OCI-LY1 (cell line): ENCODE measurements around the gene RAB11FIP4.

Experiments used
- H2AFZ ChIP-seq: fragments of 200-600 bp; sonication (generic), shearing (Covaris generic); 2 replicates; pipeline ENCODE4 v1.6.0; 2014; ENCODE audit warnings: antibody characterized with exemption, mild to moderate bottlenecking, low read length
- H3F3A ChIP-seq: fragments of 200-600 bp; sonication (generic), shearing (Covaris generic); 2 replicates; pipeline ENCODE4 v1.6.0; 2014; ENCODE audit warnings: mild to moderate bottlenecking, antibody characterized with exemption, low read length, moderate library complexity; ENCODE audit not compliant: insufficient read depth
- H3K27ac ChIP-seq: fragments of 200-600 bp; sonication (generic); 2 replicates; pipeline ENCODE4 v1.5.1; 2014; ENCODE audit warnings: low read length, mixed run types, mild to moderate bottlenecking, low read depth; ENCODE audit not compliant: poor library complexity, severe bottlenecking
- H3K27me3 ChIP-seq: fragments of 200-600 bp; sonication (generic); 2 replicates; pipeline ENCODE4 v1.6.0; 2014; ENCODE audit warnings: antibody characterized with exemption, mild to moderate bottlenecking, low read length, moderate library complexity; ENCODE audit not compliant: insufficient read depth
- H3K36me3 ChIP-seq: fragments of 200-600 bp; sonication (generic); 2 replicates; pipeline ENCODE4 v1.6.1; 2014; ENCODE audit warnings: mild to moderate bottlenecking, antibody characterized with exemption, low read length, moderate library complexity, mixed read lengths; ENCODE audit not compliant: insufficient read depth
- H3K4me1 ChIP-seq: fragments of 200-600 bp; sonication (generic); 2 replicates; pipeline ENCODE4 v1.5.1; 2014; ENCODE audit warnings: mild to moderate bottlenecking, low read length, moderate library complexity; ENCODE audit not compliant: insufficient read depth, severe bottlenecking
- H3K4me2 ChIP-seq: fragments of 200-600 bp; sonication (generic), shearing (Covaris generic); 2 replicates; pipeline ENCODE4 v1.6.1; 2014; ENCODE audit warnings: low read length
- H3K4me3 ChIP-seq: fragments of 200-600 bp; sonication (generic); 2 replicates; pipeline ENCODE4 v1.5.1; 2014; ENCODE audit warnings: low read length, low read depth, mild to moderate bottlenecking, mixed read lengths; ENCODE audit not compliant: poor library complexity, severe bottlenecking
- H3K79me2 ChIP-seq: fragments of 200-600 bp; shearing (Covaris generic); 2 replicates; pipeline ENCODE4 v1.6.1; 2016; ENCODE audit warnings: mixed run types, low read length, mixed read lengths; ENCODE audit not compliant: insufficient read depth
- H3K9ac ChIP-seq: fragments of 200-600 bp; sonication (generic), shearing (Covaris generic); 2 replicates; pipeline ENCODE4 v1.6.1; 2014; ENCODE audit warnings: mild to moderate bottlenecking, low read length, mixed read lengths
- H3K9me2 ChIP-seq: fragments of 200-600 bp; sonication (generic), shearing (Covaris generic); 2 replicates; pipeline ENCODE4 v1.6.1; 2014; ENCODE audit warnings: low read depth, mild to moderate bottlenecking, low read length, mixed read lengths
- H3K9me3 ChIP-seq: fragments of 200-600 bp; shearing (Covaris generic); 2 replicates; pipeline ENCODE4 v1.6.1; 2014; ENCODE audit warnings: low read length, mixed read lengths
- H4K20me1 ChIP-seq: fragments of 200-600 bp; sonication (generic), shearing (Covaris generic); 2 replicates; pipeline ENCODE4 v1.6.0; 2016; ENCODE audit warnings: mild to moderate bottlenecking, low read length; ENCODE audit not compliant: insufficient read depth
- EZH2 ChIP-seq: fragments of 200-600 bp; sonication (generic), shearing (Covaris generic); IDR thresholded peaks from 2 replicates; pipeline ENCODE4 v1.8.0; 2017; ENCODE audit warnings: borderline replicate concordance, mixed run types, mild to moderate bottlenecking, antibody characterized with exemption, low read length, moderate library complexity, mixed read lengths
- TF ChIP-seq, protein P1 (sequence below): fragments of 200-600 bp; sonication (generic), shearing (Covaris generic); IDR thresholded peaks from 2 replicates; pipeline ENCODE4 v1.5.1; 2017; ENCODE audit warnings: mild to moderate bottlenecking, antibody characterized with exemption, low read length, moderate library complexity, mixed read lengths

RAB11FIP4 gene

DNA sequence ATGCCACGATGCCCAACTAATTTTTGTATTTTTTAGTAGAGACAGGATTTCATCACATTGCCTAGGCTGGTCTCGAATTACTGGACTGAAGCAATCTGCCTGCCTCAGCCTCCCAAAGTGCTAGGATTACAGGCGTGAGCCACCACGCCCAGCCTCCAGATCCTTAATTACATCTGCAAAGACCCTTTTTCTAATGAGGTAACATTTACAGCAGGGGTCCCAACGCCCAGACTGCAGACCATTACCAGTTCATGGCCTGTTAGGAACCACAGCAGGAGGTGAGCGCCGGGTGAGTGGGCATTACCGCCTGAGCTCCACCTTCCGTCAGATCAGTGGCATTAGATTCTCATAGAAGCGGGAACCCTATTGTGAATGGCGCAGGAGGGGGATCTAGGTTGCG, 4.0 kb upstream of the RAB11FIP4 start:
- Histone ChIP-seq H3K27ac (no peak overlapping the region), H3K79me2 (no peaks in the 10 kb centered on the region), H3K4me2 (no peak overlapping the region), H3K9me3 (no peaks in the 10 kb centered on the region), H3K27me3 (peaks cover 4% of the 10 kb centered on the region; the same call in 1 of the 2 replicates), H2AFZ (no peak overlapping the region), H3K4me1 (peaks cover 6% of the 10 kb centered on the region), H3K4me3 (no peak overlapping the region), H3F3A (no peaks in the 10 kb centered on the region), H3K9ac (no peak overlapping the region), H4K20me1 (no peaks in the 10 kb centered on the region), H3K9me2 (no peaks in the 10 kb centered on the region), H3K36me3 (no peaks in the 10 kb centered on the region)
- TF ChIP-seq, protein P1, sequence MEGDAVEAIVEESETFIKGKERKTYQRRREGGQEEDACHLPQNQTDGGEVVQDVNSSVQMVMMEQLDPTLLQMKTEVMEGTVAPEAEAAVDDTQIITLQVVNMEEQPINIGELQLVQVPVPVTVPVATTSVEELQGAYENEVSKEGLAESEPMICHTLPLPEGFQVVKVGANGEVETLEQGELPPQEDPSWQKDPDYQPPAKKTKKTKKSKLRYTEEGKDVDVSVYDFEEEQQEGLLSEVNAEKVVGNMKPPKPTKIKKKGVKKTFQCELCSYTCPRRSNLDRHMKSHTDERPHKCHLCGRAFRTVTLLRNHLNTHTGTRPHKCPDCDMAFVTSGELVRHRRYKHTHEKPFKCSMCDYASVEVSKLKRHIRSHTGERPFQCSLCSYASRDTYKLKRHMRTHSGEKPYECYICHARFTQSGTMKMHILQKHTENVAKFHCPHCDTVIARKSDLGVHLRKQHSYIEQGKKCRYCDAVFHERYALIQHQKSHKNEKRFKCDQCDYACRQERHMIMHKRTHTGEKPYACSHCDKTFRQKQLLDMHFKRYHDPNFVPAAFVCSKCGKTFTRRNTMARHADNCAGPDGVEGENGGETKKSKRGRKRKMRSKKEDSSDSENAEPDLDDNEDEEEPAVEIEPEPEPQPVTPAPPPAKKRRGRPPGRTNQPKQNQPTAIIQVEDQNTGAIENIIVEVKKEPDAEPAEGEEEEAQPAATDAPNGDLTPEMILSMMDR: no peak
- TF ChIP-seq EZH2: no peak

DNA sequence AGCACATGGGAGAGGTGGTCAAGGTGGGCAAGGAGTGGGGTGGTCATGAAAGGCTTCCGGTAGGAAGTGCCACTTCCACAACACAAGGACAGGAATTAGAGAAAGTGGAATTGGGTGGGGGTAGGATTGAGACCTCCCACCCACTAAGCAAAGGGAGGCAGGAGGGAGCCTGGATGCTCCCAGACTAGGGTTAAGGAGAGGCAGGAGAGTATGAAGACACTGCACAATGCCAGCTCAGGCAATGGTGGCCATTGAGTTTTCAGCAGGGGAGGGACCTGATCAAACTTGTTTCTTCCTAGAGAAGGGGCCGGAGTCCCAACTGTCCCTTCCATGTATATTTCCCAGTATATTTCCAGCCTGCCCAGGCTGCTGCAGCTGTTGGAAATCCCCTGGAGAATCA, 3.1 kb upstream of the RAB11FIP4 start:
- H3K4me1 ChIP-seq: peaks cover 7% of the 10 kb centered on the region
- no peak overlapping the region for H2AFZ ChIP-seq
- H3K27ac ChIP-seq: no peak overlapping the region
- no peak for TF ChIP-seq EZH2
- TF ChIP-seq, protein P1: no peak
- no peaks in the 10 kb centered on the region for H3K36me3 ChIP-seq
- no peaks in the 10 kb centered on the region for H3F3A ChIP-seq
- H3K4me3 ChIP-seq: no peak overlapping the region
- H3K4me2 ChIP-seq: no peak overlapping the region
- no peaks in the 10 kb centered on the region for H4K20me1 ChIP-seq
- no peaks in the 10 kb centered on the region for H3K9me2 ChIP-seq
- H3K9me3 ChIP-seq: no peaks in the 10 kb centered on the region
- no peak overlapping the region for H3K9ac ChIP-seq
- H3K27me3 ChIP-seq: peaks cover 4% of the 10 kb centered on the region
- H3K79me2 ChIP-seq: no peaks in the 10 kb centered on the region

DNA sequence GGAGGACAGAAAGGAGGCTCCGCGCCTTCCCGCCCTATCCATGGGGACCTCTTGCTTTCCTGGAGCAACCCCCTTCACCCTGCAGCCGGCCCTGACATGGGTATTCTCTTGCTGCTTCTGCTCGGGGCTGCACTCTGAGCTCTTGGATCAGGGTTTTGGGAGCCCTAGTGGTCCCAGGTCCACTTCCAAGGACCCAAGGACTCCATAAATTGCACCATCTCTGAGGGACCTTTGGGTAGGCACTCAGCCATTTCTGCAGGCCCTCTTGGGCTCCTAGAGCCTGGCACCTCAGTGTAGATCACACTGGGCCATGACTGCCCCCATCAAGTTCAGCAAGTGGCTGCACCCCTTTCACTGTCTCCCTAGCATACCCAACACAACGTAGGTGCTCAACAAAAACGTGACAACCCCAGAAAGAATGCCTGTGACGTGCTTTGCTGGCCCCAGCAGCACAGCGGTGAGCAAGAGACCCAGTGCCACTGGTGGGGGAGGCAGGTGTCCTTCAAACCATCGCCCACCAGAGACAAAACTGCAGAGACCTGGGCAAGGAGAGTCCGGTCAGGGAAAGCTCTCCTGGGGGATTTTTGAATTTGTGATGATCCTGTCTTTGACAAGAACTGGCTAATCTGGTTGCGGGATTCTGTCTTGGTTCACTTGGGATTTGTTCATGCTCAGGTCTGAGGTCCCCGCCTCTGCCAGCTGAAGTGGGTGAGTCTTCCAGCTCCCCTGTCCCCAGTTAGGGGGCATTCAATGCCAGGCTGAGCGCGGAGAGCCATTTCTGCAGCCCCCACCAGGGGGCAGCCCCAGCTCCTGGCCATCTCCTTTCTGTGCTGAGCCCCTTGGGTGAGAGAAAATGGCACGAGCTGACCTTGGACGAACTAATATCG, 2.5 kb upstream of the RAB11FIP4 start:
- H3F3A ChIP-seq: no peaks in the 10 kb centered on the region
- no peak overlapping the region for H3K4me2 ChIP-seq

More for the DNA sequence above, 2.5 kb upstream of the RAB11FIP4 start:
- H3K9me3 ChIP-seq: no peaks in the 10 kb centered on the region
- peaks cover 7% of the 10 kb centered on the region for H3K4me1 ChIP-seq
- TF ChIP-seq EZH2: no peak
- TF ChIP-seq, protein P1: peak; percentile 75
- H3K79me2 ChIP-seq: no peaks in the 10 kb centered on the region
- no peak overlapping the region for H3K27ac ChIP-seq
- H3K27me3 ChIP-seq: peaks cover 4% of the 10 kb centered on the region
- no peaks in the 10 kb centered on the region for H3K36me3 ChIP-seq
- no peak overlapping the region for H3K4me3 ChIP-seq
- H3K9me2 ChIP-seq: no peaks in the 10 kb centered on the region
- no peak overlapping the region for H2AFZ ChIP-seq
- H4K20me1 ChIP-seq: no peaks in the 10 kb centered on the region
- H3K9ac ChIP-seq: no peak overlapping the region
